HG03432 (cell line): ENCODE results near the gene CFAP45.

Experiments used
- ATAC-seq: cut with Tn5 transposase; IDR thresholded peaks from one replicate; pipeline ENCODE4 v1.9.1; 2021; ENCODE audit warnings: mild to moderate bottlenecking, moderate library complexity; ENCODE audit not compliant: unreplicated experiment

The CFAP45 gene

GRCh38 chr1:159859767-159860322 is 40.1 kb downstream of the CFAP45 start:
- ATAC-seq = no peak

- ATAC-seq = no peak
These were observed 42.1 kb downstream of the CFAP45 start for GRCh38 chr1:159857889-159858288.

- ATAC-seq = no peak
These were observed 43.4 kb downstream of the CFAP45 start for GRCh38 chr1:159856576-159856975.

- no peak for ATAC-seq
These were observed 44.3 kb downstream of the CFAP45 start for GRCh38 chr1:159855709-159856108.

- ATAC-seq = peak; percentile 93
These were observed 45.2 kb downstream of the CFAP45 start for GRCh38 chr1:159854693-159855192.

GRCh38 chr1:159854116-159854692 is 45.8 kb downstream of the CFAP45 start:
- ATAC-seq = no peak

- ATAC-seq = no peak
These were observed 46.4 kb downstream of the CFAP45 start for GRCh38 chr1:159853417-159854115.

GRCh38 chr1:159851407-159851806 is 48.6 kb downstream of the CFAP45 start:
- no peak for ATAC-seq

GRCh38 chr1:159849626-159850366 is 50.2 kb downstream of the CFAP45 start:
- ATAC-seq = no peak

- ATAC-seq = no peak
These were observed 51.6 kb downstream of the CFAP45 start for GRCh38 chr1:159848326-159848725.

GRCh38 chr1:159847231-159847630 is 52.7 kb downstream of the CFAP45 start:
- ATAC-seq = no peak

GRCh38 chr1:159845751-159846629 is 54.0 kb downstream of the CFAP45 start:
- ATAC-seq = no peak

- ATAC-seq = no peak
These were observed 56.5 kb downstream of the CFAP45 start for GRCh38 chr1:159843459-159843858.

GRCh38 chr1:159841749-159842148 is 58.2 kb downstream of the CFAP45 start:
- no peak for ATAC-seq

- ATAC-seq = peak; percentile 76
These were observed 60.7 kb downstream of the CFAP45 start for GRCh38 chr1:159839116-159839849.

GRCh38 chr1:159838715-159839114 is 61.2 kb downstream of the CFAP45 start:
- peak; percentile 70 for ATAC-seq

GRCh38 chr1:159835862-159836525 is 64.0 kb downstream of the CFAP45 start:
- ATAC-seq = no peak

- no peak for ATAC-seq
These were observed 64.6 kb downstream of the CFAP45 start for GRCh38 chr1:159835356-159835755.

- ATAC-seq = no peak
These were observed 67.7 kb downstream of the CFAP45 start for GRCh38 chr1:159832309-159832708.
